NCI-H2029 (cell line): ENCODE measurements around the gene MOGAT1.

Experiments used
- DNase-seq: peaks from one replicate; lab custom pipeline; 2025; lab: John Stamatoyannopoulos, UW

MOGAT1 gene, protein sequence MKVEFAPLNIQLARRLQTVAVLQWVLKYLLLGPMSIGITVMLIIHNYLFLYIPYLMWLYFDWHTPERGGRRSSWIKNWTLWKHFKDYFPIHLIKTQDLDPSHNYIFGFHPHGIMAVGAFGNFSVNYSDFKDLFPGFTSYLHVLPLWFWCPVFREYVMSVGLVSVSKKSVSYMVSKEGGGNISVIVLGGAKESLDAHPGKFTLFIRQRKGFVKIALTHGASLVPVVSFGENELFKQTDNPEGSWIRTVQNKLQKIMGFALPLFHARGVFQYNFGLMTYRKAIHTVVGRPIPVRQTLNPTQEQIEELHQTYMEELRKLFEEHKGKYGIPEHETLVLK

GRCh38 chr2:222671259-222672067, at the start of gene MOGAT1:
Gene MOGAT1, plus strand, starts transcription at chr2:222671658. Its CDS starts 128 bp downstream, at chr2:222671786.
- DNase-seq: no peak

- DNase-seq: no peak
These were observed 49.6 kb upstream of the MOGAT1 start for GRCh38 chr2:222621893-222622292.

DNA sequence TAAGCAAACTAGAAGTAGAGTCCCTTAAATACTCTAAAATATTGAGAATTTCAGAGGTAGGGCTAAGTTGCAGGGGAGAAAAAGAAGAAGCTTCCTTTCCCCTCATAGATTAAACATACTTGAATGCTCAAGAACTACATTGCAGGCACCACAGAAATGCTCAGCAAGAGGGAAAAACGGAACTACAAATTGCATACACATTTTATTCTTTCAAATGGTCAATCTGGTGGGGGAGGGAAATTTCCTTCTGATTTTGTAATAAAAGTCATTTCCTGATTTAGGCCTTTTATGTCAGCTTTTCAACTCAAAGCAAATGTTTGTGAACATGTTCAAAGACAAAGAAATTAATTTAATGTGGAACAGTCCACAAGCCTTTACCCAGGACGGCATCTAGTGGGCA, 48.5 kb upstream of the MOGAT1 start:
- DNase-seq: no peak

DNA sequence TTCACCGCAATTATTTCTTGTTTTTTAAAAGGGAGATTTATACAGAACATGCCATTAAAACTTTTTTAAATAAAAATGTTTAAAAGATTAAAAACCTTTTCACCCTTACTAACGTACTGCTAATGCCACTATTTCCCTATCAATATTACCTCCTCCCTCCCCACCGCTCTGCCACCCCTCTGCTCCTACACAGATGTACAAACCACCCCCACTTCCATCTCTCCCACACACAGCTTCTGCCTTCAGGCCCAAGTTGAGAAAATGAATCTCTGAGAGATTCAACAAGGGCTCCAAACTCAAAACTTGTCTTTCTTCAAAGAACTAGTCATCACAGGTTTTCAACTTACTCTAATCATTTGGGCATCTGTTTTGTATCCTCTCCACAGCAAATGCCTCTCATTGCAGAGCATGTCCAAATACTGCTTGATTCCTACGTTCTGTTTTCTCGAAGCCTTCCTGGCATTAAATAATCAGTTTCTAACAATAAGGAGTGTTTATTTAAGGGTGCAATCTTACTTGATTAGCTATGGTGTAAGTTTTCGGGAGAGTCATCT, 47.6 kb upstream of the MOGAT1 start:
- DNase-seq: no peak

DNA sequence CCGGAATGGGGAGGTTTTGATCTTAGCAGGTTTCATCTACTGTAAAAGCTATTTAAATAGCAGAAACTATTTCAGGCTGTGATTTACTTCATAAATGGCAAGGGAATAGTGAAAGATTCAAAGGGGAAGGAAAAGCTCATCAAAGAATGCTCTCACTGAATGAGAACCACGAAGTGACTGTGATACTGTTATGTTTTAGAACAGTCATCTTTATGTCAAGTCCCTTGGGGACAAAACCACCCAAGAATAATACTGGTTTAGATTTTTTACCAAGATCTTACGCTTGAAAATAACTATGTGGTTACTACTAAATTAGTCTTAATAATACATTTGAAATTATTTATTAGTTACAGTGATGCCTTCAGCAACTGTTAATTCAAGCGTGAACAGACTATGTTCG, 43.7 kb upstream of the MOGAT1 start:
- DNase-seq: no peak

GRCh38 chr2:222635295-222635694, 36.2 kb upstream of the MOGAT1 start:
- no peak for DNase-seq

GRCh38 chr2:222637067-222637466, 34.4 kb upstream of the MOGAT1 start:
- no peak for DNase-seq

- DNase-seq: no peak
These were observed 30.1 kb upstream of the MOGAT1 start for GRCh38 chr2:222641336-222641735.

- no peak for DNase-seq
These were observed 28.3 kb upstream of the MOGAT1 start for GRCh38 chr2:222643134-222643533.

DNA sequence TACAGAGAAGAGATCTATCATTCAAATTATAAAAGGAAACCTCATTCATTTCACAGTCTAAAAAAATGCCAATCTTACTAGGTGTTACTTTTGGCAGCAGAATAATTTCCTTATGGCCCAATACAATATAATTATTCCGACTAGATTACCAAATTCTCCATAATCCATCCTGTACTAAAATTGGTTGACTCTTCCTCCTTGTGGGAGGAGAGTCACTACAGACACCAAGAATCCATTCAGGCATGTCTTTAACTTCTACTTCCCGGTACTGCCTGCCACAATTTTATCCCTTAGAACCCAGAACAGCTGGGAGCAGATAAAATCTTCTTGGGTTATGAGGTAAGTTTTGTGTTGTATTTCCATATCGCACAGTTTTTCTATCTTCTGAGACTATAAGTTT, 25.4 kb upstream of the MOGAT1 start:
- DNase-seq: no peak

- no peak for DNase-seq
These were observed 21.7 kb upstream of the MOGAT1 start for GRCh38 chr2:222649801-222650200.

DNA sequence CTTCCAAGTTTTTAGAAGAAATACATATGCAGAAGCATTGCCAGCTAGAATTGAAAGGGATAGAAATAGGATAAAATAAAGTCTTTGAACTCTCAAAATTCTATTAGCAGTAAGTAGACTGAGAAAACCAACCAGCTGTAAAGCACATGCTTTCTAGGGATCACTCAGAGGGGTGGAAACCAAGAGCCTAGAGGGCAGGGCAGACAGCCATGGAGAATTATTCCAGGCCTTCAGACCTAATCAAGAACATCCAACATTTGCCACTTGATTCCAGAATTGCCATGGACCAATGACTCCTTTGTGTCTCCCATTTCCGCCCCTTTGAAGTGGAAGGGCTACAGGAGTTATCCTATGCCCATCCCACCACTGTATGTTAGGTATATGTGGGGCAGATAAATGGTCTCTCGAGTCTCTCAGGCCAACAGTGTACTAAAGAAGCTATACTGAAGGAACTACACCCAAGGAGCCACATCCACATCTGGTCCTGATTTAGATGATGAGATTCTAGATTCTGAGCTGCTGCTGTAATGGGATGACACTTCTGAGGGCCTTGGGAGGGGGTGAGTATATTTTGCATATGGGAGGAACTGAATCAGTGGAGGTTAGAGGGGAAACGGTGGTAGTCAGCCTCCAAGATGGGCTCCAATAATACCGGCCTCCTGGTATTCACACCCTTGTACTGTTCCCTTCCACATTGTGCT, 19.6 kb upstream of the MOGAT1 start:
- no peak for DNase-seq

- DNase-seq: no peak
These were observed 18.8 kb upstream of the MOGAT1 start for GRCh38 chr2:222652491-222653255.

DNA sequence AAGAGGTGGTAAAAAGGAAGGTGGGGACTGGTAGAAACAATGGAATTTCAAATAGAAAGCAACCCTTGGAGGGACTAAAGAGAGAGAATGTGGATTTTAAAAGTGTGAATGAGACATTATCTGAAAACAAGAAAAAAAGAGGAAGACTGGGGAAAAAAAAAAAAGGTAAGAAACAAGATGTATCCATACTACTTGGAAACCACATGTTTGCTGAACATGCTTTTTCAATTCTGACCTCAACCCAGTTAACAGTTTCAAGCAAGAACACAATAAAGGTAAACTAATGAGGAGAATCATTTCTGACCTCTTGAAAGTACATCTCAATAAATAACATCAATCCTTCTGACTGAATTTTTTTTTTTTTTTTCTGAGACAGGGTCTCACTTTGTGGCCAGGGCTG, 18.2 kb upstream of the MOGAT1 start:
- DNase-seq: no peak

GRCh38 chr2:222655787-222656525, 15.5 kb upstream of the MOGAT1 start, which contains the start of gene FARSB:
Gene FARSB, minus strand, starts transcription at chr2:222656092. Its CDS starts 19 bp downstream, at chr2:222656073.
- DNase-seq: peak; percentile 90

DNA sequence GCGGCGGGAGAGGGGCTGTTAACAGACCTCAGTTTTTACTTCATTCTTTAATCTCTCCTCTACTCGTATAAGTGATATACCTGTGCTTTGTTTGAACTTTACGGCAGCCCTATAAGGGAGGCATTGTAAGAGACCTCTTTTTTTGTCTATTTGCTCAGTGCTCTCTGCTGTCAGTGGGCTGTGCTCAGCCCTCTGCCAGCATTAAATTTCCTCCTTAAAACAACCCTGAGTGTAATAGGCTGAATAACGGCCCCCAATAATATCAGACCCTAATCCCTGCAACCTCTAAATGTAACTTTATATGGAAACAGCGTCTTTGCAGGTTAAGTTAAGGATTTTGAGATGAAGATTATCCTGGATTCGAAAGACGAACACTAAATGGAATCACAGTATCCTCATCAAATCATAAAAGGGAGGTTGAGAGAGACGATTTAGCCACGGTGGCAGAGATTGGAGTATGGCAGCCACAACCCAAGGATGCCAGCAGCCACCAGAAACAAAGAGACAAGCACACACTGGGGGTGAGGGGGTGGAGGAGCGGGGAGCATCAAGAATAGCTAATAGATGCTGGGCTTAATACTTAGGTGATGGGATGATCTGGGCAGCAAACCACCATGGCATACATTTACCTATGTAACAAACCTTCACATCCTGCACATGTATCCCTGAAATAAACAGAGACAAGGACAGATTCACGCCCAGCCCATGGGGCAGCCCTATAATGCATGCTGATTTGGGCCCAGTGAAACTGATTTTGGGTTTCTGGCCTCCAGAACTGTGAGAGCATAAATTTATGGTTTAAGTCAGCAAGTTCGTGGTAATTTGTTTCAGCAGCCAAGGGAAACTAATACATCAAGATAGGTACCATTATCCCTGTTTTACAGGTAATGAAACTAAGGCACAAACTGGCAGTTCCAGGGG, 14.7 kb upstream of the MOGAT1 start:
- no peak for DNase-seq

DNA sequence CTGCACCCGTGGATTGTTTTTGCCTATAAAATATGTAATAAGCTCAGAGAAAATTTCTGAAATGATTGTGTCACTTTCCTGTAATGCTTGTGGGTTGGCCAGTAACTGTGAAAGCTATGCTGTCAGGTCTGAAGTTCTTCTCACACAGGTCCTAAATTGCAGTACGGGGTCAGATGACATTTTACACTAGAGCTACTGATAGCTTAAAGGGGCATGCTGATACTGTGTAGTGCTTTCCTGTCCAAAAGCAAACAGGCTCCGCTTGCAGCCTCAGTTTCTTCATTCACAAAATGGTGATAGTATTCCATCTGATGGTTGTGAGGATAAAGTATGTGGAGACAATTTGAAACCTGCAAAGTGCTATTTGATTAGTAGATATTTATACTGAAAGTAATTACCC, 8.0 kb upstream of the MOGAT1 start:
- DNase-seq: no peak

DNA sequence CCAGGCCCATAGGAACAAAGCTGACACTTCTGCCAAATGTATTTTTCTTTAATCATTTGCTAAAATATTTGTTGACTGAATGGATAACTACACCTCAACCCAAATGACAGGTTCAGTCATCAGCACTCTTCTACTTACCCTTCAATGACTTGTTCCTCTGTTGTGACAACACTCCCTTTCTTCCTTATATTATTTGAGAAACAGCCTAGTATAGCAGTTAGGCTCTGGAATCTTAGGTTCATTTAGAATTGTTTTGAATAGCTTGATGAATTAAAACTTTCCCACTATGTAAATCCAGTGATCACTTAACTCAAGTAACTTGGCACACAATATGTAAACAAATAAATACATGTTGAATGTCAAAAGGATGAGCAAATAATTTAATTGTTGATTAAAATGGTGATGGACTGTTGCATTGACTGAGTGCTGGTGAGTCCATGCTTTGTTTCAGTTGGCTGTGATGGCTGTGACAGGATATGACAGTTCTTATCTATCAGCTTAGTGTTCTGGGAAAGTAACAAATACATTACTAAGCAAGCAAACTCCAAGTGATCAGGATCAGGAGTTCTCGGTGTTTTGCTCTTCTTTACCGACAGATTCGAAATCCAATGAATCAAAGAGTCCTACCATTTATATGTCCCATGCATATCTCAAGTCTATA, 2.8 kb upstream of the MOGAT1 start:
- no peak for DNase-seq

DNA sequence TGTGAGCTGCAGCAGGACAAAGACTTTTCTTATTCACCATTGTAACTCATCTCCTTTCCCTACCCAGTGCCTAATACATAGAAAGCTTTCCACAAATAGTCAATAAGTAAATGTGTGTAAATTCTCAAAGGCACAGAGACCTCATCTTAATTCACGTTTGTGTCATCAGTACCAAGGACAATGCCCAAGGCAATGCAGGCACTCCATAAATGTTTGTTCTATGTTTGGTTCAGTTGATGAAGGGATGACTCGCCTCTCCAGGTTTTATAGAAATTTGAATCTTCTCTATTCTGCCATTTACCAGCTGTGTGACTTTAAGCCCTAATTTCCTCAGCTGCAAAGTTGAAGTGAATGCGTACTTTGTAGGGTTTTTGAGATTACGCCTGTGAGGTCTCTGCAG, 2.1 kb upstream of the MOGAT1 start:
- no peak for DNase-seq
